Tibial nerve (tissue), 3 donors: ENCODE results near the gene DOHH.

Experiments
- CTCF ChIP-seq, 5 experiments: fragments of 200-600 bp in 3 of 5; fragments of 450-650 bp in 2 of 5; sonication (generic) in 3 of 5; IDR thresholded peaks; one replicate each; pipeline ENCODE4 v1.5.1; 2016 to 2019; ENCODE audit warnings: antibody characterized with exemption in 5 of 5, mild to moderate bottlenecking in 3 of 5, moderate library complexity in 2 of 5
- POLR2A ChIP-seq, 2 donors: fragments of 450-650 bp; IDR thresholded peaks; one replicate each; pipeline ENCODE4 v1.6.1; 2017; ENCODE audit warnings: antibody characterized with exemption in 2 of 2, mild to moderate bottlenecking in 2 of 2, moderate library complexity in 2 of 2

GRCh38 chr19:3459965-3460582, 40.4 kb downstream of the DOHH start:
- no peak for TF ChIP-seq CTCF (IDR thresholded peaks at IDR 0.05)
- TF ChIP-seq POLR2A (IDR thresholded peaks at IDR 0.05) = no peak
